PC-3 (cell line): ENCODE results near the gene DELE1. TPM values are rescaled to one million over a fixed set of nuclear protein-coding genes. Genes with fewer than 3 reads are reported as not detected.
A peak's percentile ranks its signal among the peaks of the same experiment; 100 is the strongest.
"Not testable (repeated sequence)": the region's sequence is repeated elsewhere in the genome, so short reads cannot be mapped to it uniquely, and the experiment has no call there.

Experiments
- ATAC-seq: fragments of 200-7000 bp; cut with Tn5 transposase; 2 replicates; pipeline ENCODE4 v1.9.1; 2020; ENCODE audit warnings: mild to moderate bottlenecking, moderate library complexity
- BruUV-seq: library from RNA; stranded (reverse); fragments of 400-500 nt; replicated peaks from 2 replicates; lab custom pipeline; 2021; lab: Mats Ljungman, UMichigan
- CTCF ChIA-PET: fragments of 300-600 bp; sonication (Branson Sonifier 250); formaldehyde crosslinking; loops from one replicate; lab custom pipeline; 2022; ENCODE audit warnings: antibody characterized with exemption; lab: Charles Lee
- POLR2A ChIA-PET: fragments of 300-600 bp; sonication (Branson Sonifier 250); formaldehyde crosslinking; loops from one replicate; lab custom pipeline; 2022; ENCODE audit warnings: antibody characterized with exemption; ENCODE audit not compliant: unreplicated experiment; lab: Charles Lee
- DNase-seq: peaks from one replicate; pipeline ENCODE4 v3.0.0-alpha.2; 2015
- H2AFZ ChIP-seq: fragments of 300-600 bp; sonication (generic); 2 replicates; pipeline ENCODE4 v1.6.0; 2016; ENCODE audit warnings: antibody characterized with exemption, low read length
- H3F3A ChIP-seq: fragments of 300-600 bp; sonication (generic); one replicate; pipeline ENCODE4 v1.6.0; 2017; ENCODE audit warnings: antibody characterized with exemption, low read length, control low read depth, mild to moderate bottlenecking; ENCODE audit not compliant: unreplicated experiment
- H3K27ac ChIP-seq: fragments of 300-600 bp; sonication (generic); 2 replicates; pipeline ENCODE4 v1.5.1; 2016; ENCODE audit warnings: mild to moderate bottlenecking, low read length
- H3K27me3 ChIP-seq: fragments of 300-600 bp; sonication (generic); 2 replicates; pipeline ENCODE4 v1.6.1; 2016; ENCODE audit warnings: low read length, mixed read lengths
- H3K36me3 ChIP-seq: fragments of 300-600 bp; sonication (generic); 2 replicates; pipeline ENCODE4 v1.6.1; 2016; ENCODE audit warnings: low read depth, mixed run types, low read length, mixed read lengths
- H3K4me1 ChIP-seq: fragments of 300-600 bp; sonication (generic); 2 replicates; pipeline ENCODE4 v1.5.1; 2016; ENCODE audit warnings: low read length; ENCODE audit not compliant: insufficient read depth
- H3K4me2 ChIP-seq: fragments of 300-600 bp; sonication (generic); 2 replicates; pipeline ENCODE4 v1.6.0; 2016; ENCODE audit warnings: low read length
- H3K4me3 ChIP-seq: fragments of 300-600 bp; sonication (generic); 2 replicates; pipeline ENCODE4 v1.5.1; 2016; ENCODE audit warnings: mild to moderate bottlenecking, low read length, mixed read lengths
- H3K79me2 ChIP-seq: fragments of 300-600 bp; sonication (generic); 2 replicates; pipeline ENCODE4 v1.6.1; 2017; ENCODE audit warnings: low read length, mixed read lengths
- H3K9ac ChIP-seq: fragments of 300-600 bp; sonication (generic); 2 replicates; pipeline ENCODE4 v1.6.0; 2016; ENCODE audit warnings: mild to moderate bottlenecking, low read length
- H3K9me2 ChIP-seq: fragments of 300-600 bp; sonication (generic); replicated peaks from 2 replicates; pipeline ENCODE4 v1.6.1; 2016; ENCODE audit warnings: mixed run types, low read length, mixed read lengths
- H3K9me3 ChIP-seq: fragments of 300-600 bp; sonication (generic); 2 replicates; pipeline ENCODE4 v1.6.1; 2016; ENCODE audit warnings: low read length, mixed read lengths
- H4K20me1 ChIP-seq: fragments of 300-600 bp; sonication (generic); 2 replicates; pipeline ENCODE4 v1.6.1; 2016; ENCODE audit warnings: low read length, mixed read lengths
- CTCF ChIP-seq: fragments of 300-600 bp; sonication (generic); conservative IDR thresholded peaks from 2 replicates; pipeline ENCODE4 v1.5.1; 2017; ENCODE audit warnings: antibody characterized with exemption, low read depth, mild to moderate bottlenecking, low read length
- EZH2 ChIP-seq: fragments of 300-600 bp; sonication (generic); IDR thresholded peaks from one replicate; pipeline ENCODE4 v1.6.1; 2017; ENCODE audit warnings: antibody characterized with exemption, mild to moderate bottlenecking, low read length; ENCODE audit not compliant: unreplicated experiment
- EZH2phosphoT487 ChIP-seq: fragments of 300-600 bp; sonication (generic); IDR thresholded peaks from 2 replicates; pipeline ENCODE4 v1.6.1; 2018; ENCODE audit warnings: mild to moderate bottlenecking, antibody characterized with exemption, low read length, borderline replicate concordance
- intact Hi-C: fragments of 100-400 bp; cut with micrococcal nuclease; formaldehyde crosslinking; loops from 2 replicates; pipeline ENCODE4 v1.9.0; 2023
- total RNA-seq: library from RNA; depleted of rRNA; stranded (reverse); fragments of >200 nt; gene quantifications from 2 replicates; pipeline ENCODE4 v1.2.3, GENCODE V29; 2014

Gene DELE1
- total RNA-seq, 1 experiment from 2014 or later = 46.6 TPM

GRCh38 chr5:141889282-141889871, 34.3 kb upstream of the DELE1 start:
- Histone ChIP-seq H3K36me3 (no peaks in the 10 kb centered on the region), H3F3A (no peaks in the 10 kb centered on the region), H2AFZ (peak overlapping the region; percentile 23), H3K4me1 (no peaks in the 10 kb centered on the region), H3K4me2 (no peak overlapping the region), H3K9me3 (no peaks in the 10 kb centered on the region), H3K27me3 (no peaks in the 10 kb centered on the region), H3K4me3 (no peak overlapping the region), H4K20me1 (no peaks in the 10 kb centered on the region), H3K79me2 (no peaks in the 10 kb centered on the region), H3K9ac (no peak overlapping the region), H3K27ac (no peak overlapping the region), H3K9me2 (no peaks in the 10 kb centered on the region)
- POLR2A ChIA-PET = interaction anchor here (0.6 to 0.7 kb wide), 2 partner anchors 39 to 169 kb away, joined by 5 to 7 read pairs; no protein-coding TSS in a partner anchor
- CTCF ChIA-PET = interaction anchor here (0.6 to 1.1 kb wide), 12 partner anchors 8 to 714 kb away, joined by 3 to 9 read pairs (median 6); no protein-coding TSS in a partner anchor
- BruUV-seq = no TSS peak
- DNase-seq = peak; percentile 35
- ATAC-seq = peak; percentile 71
- intact Hi-C loops = loop anchor here (1.0 kb wide), 1 partner anchor 71 kb away; no protein-coding TSS in a partner anchor
- TF ChIP-seq CTCF (peak; percentile 63), EZH2 (no peak), EZH2phosphoT487 (no peak)

- DNase-seq, H3K4me2 ChIP-seq, H3K27ac ChIP-seq, intact Hi-C loops, H3K9me3 ChIP-seq, H3K9ac ChIP-seq, ATAC-seq, H3K9me2 ChIP-seq, BruUV-seq, H3K36me3 ChIP-seq, H3K4me1 ChIP-seq, H4K20me1 ChIP-seq, POLR2A ChIA-PET, H2AFZ ChIP-seq, H3K27me3 ChIP-seq, H3F3A ChIP-seq, H3K4me3 ChIP-seq, H3K79me2 ChIP-seq: not testable (repeated sequence)
- CTCF ChIA-PET = interaction anchor here (0.6 kb wide), 2 partner anchors 22 to 69 kb away, joined by 3 to 5 read pairs; no protein-coding TSS in a partner anchor
Measured at GRCh38 chr5:141890429-141890828, 33.2 kb upstream of the DELE1 start.

GRCh38 chr5:141897425-141897824, 26.2 kb upstream of the DELE1 start:
- DNase-seq (no peak), ATAC-seq (no peak)
- no peak overlapping the region for H3K4me2 ChIP-seq
- H3F3A ChIP-seq = no peaks in the 10 kb centered on the region
- CTCF ChIA-PET = no interaction called here
- TF ChIP-seq EZH2 (no peak), EZH2phosphoT487 (no peak), CTCF (no peak)
- no TSS peak for BruUV-seq
- no peak overlapping the region for H3K4me3 ChIP-seq
- no peaks in the 10 kb centered on the region for H3K27me3 ChIP-seq
- no peak overlapping the region for H2AFZ ChIP-seq
- intact Hi-C loops = no loop called here
- no peaks in the 10 kb centered on the region for H3K9me2 ChIP-seq
- POLR2A ChIA-PET = no interaction called here
- no peaks in the 10 kb centered on the region for H4K20me1 ChIP-seq
- H3K9ac ChIP-seq = no peak overlapping the region
- H3K9me3 ChIP-seq = no peaks in the 10 kb centered on the region
- H3K79me2 ChIP-seq = no peaks in the 10 kb centered on the region
- H3K4me1 ChIP-seq = no peaks in the 10 kb centered on the region
- no peaks in the 10 kb centered on the region for H3K36me3 ChIP-seq
- no peak overlapping the region for H3K27ac ChIP-seq
